Activated CD8-positive, alpha-beta T cell treated with anti-CD3 and anti-CD28 coated beads, Interleukin-2, amount 10 ng/mL, durations not matched to agents 7 days and 5 days (primary cell): ENCODE measurements around the gene GALNT10. TPM values are rescaled to one million over a fixed set of nuclear protein-coding genes. Genes with fewer than 3 reads are reported as not detected.
"Not testable (repeated sequence)": the region's sequence is repeated elsewhere in the genome, so short reads cannot be mapped to it uniquely, and the experiment has no call there.

ENCODE experiments used
- ATAC-seq: fragments of 150-1000 bp; cut with Tn5 transposase; one replicate; pipeline ENCODE4 v1.10.0; 2021; ENCODE audit warnings: moderate library complexity
- CTCF ChIA-PET: fragments of 350-600 bp; sonication (Branson Sonifier 250); formaldehyde crosslinking; loops from one replicate; lab custom pipeline; 2021; ENCODE audit warnings: antibody characterized with exemption; lab: Charles Lee
- POLR2A ChIA-PET: fragments of 350-600 bp; sonication (Branson Sonifier 250); formaldehyde crosslinking; loops from one replicate; lab custom pipeline; 2021; ENCODE audit warnings: antibody characterized with exemption; lab: Charles Lee
- DNase-seq: peaks from one replicate; pipeline ENCODE4 v3.0.0-alpha.2; 2020
- H3K27ac Mint-ChIP-seq: one replicate; pipeline ENCODE4 v1.8.0; 2021; ENCODE audit warnings: mild to moderate bottlenecking, mixed read lengths
- H3K27me3 Mint-ChIP-seq: one replicate; pipeline ENCODE4 v1.8.0; 2021; ENCODE audit warnings: low read depth, mixed read lengths
- H3K36me3 Mint-ChIP-seq: one replicate; pipeline ENCODE4 v1.8.0; 2021; ENCODE audit warnings: low read depth, mixed read lengths
- H3K4me1 Mint-ChIP-seq: one replicate; pipeline ENCODE4 v1.8.0; 2021; ENCODE audit warnings: low read depth, mixed read lengths
- H3K4me3 Mint-ChIP-seq: one replicate; pipeline ENCODE4 v1.8.0; 2021; ENCODE audit warnings: mild to moderate bottlenecking, mixed read lengths
- H3K9me3 Mint-ChIP-seq: one replicate; pipeline ENCODE4 v1.8.0; 2022; ENCODE audit warnings: mixed read lengths; ENCODE audit not compliant: insufficient read depth
- total RNA-seq, 2 experiments: library from RNA; stranded (reverse); gene quantifications; one replicate each; pipeline ENCODE4 v1.2.3, GENCODE V29; 2021

Gene GALNT10
- total RNA-seq, 2 experiments from 2014 or later = 21.6 to 23.7 TPM

GRCh38 chr5:154352960-154353548 is 162.5 kb downstream of the GALNT10 start:
- H3K27me3 Mint-ChIP-seq = no peaks in the 10 kb centered on the region
- H3K36me3 Mint-ChIP-seq = no peaks in the 10 kb centered on the region
- ATAC-seq (no peak), DNase-seq (no peak)
- POLR2A ChIA-PET = no interaction called here
- peaks cover 23% of the 10 kb centered on the region for H3K4me1 Mint-ChIP-seq
- CTCF ChIA-PET = no interaction called here
- no peak overlapping the region for H3K27ac Mint-ChIP-seq
- no peak overlapping the region for H3K4me3 Mint-ChIP-seq
- H3K9me3 Mint-ChIP-seq = no peaks in the 10 kb centered on the region

GRCh38 chr5:154355129-154355611 is 164.6 kb downstream of the GALNT10 start:
- POLR2A ChIA-PET = no interaction called here
- H3K4me3 Mint-ChIP-seq = no peak overlapping the region

GRCh38 chr5:154356020-154356655 is 165.6 kb downstream of the GALNT10 start:
- CTCF ChIA-PET = no interaction called here
- ATAC-seq = no peak
- POLR2A ChIA-PET = no interaction called here
- Mint-ChIP-seq H3K27me3 (no peaks in the 10 kb centered on the region), H3K4me3 (no peak overlapping the region), H3K27ac (no peak overlapping the region), H3K4me1 (peaks cover 18% of the 10 kb centered on the region), H3K9me3 (no peaks in the 10 kb centered on the region), H3K36me3 (no peaks in the 10 kb centered on the region)
- DNase-seq = no peak

More at GRCh38 chr5:154355129-154355611, 164.6 kb downstream of the GALNT10 start:
- H3K27me3 Mint-ChIP-seq = no peaks in the 10 kb centered on the region
- ATAC-seq (no peak), DNase-seq (no peak)
- peaks cover 20% of the 10 kb centered on the region for H3K4me1 Mint-ChIP-seq
- H3K9me3 Mint-ChIP-seq = no peaks in the 10 kb centered on the region
- CTCF ChIA-PET = no interaction called here
- H3K27ac Mint-ChIP-seq = no peak overlapping the region
- H3K36me3 Mint-ChIP-seq = no peaks in the 10 kb centered on the region

DNA sequence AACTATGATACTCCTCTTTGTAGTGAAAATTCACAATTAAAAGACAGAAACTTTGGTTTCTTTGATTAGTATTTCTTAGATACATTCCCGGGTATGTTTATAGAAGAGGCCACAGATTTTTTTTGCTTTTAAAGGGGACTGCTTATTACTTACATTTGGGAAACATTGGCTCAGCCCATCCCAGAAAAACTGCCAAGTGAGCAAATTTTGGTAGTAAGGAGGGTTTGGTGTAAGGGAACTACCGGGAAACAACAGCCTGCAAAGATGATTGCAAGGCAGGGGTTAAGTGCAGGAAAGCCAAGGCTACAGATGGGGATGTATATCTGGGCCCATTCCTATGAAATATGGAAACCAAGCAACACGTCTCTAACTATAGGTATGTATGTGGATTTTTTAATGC is 166.4 kb downstream of the GALNT10 start:
- Mint-ChIP-seq H3K27me3 (no peaks in the 10 kb centered on the region), H3K27ac (no peak overlapping the region), H3K4me1 (peaks cover 12% of the 10 kb centered on the region), H3K36me3 (no peaks in the 10 kb centered on the region), H3K9me3 (no peaks in the 10 kb centered on the region), H3K4me3 (no peak overlapping the region)
- ChIA-PET CTCF (no interaction called here), POLR2A (no interaction called here)
- ATAC-seq = no peak
- DNase-seq = no peak

GRCh38 chr5:154358516-154359220 is 168.1 kb downstream of the GALNT10 start:
- ChIA-PET POLR2A (no interaction called here), CTCF (no interaction called here)
- Mint-ChIP-seq H3K27me3 (no peaks in the 10 kb centered on the region), H3K9me3 (no peaks in the 10 kb centered on the region), H3K27ac (no peak overlapping the region), H3K36me3 (no peaks in the 10 kb centered on the region), H3K4me1 (peaks cover 11% of the 10 kb centered on the region), H3K4me3 (no peak overlapping the region)
- ATAC-seq = no peak
- no peak for DNase-seq

DNA sequence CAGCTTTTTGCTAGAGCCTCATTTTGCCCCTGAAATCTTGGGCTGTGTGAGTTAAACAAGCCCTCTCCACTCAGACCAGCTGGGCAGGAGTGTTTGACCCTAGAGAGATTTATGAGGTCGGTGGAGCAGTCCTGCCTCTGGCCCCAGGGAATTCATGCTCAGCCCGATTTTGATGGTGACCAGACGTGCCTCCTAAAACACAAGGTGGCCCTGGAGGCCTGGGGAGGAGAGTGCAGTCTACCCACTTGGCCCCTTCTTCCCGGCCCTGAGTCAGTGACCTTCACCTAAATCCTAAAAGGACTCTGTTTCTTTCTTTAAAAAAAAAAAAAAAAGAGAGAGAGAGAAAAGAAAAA is 168.7 kb downstream of the GALNT10 start:
- no peak for ATAC-seq

GRCh38 chr5:154360241-154360640 is 169.7 kb downstream of the GALNT10 start:
- POLR2A ChIA-PET, CTCF ChIA-PET, ATAC-seq, H3K4me1 Mint-ChIP-seq, H3K9me3 Mint-ChIP-seq, DNase-seq, H3K27ac Mint-ChIP-seq, H3K36me3 Mint-ChIP-seq, H3K27me3 Mint-ChIP-seq, H3K4me3 Mint-ChIP-seq: not testable (repeated sequence)

More for the DNA sequence above, 168.7 kb downstream of the GALNT10 start:
- Mint-ChIP-seq H3K4me1 (peaks cover 11% of the 10 kb centered on the region), H3K36me3 (no peaks in the 10 kb centered on the region), H3K4me3 (no peak overlapping the region), H3K27ac (no peak overlapping the region), H3K9me3 (no peaks in the 10 kb centered on the region), H3K27me3 (no peaks in the 10 kb centered on the region)
- ChIA-PET POLR2A (no interaction called here), CTCF (no interaction called here)
- no peak for DNase-seq

DNA sequence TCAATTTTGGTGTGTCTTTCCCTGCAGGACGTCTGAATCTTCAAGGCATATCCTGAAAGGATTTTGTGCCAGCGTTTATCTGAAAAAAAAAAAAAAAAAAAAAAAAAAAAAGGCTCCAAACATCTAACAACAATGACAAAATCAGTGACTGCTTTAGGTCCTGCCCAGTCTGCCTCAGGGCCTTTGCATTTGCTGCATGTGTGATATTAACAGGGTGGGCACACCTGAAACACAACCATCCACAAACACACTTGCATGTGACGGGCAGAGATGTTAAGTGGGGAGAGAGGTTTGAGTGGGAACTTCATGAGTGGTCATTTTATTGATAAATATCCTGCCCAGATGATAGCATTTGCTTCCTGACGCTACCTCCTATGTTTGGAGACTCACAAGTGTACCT is 172.9 kb downstream of the GALNT10 start:
- ChIA-PET POLR2A (no interaction called here), CTCF (no interaction called here)
- Mint-ChIP-seq H3K4me1 (no peaks in the 10 kb centered on the region), H3K27ac (no peak overlapping the region), H3K36me3 (no peaks in the 10 kb centered on the region), H3K9me3 (no peaks in the 10 kb centered on the region), H3K27me3 (no peaks in the 10 kb centered on the region), H3K4me3 (no peak overlapping the region)
- DNase-seq (no peak), ATAC-seq (no peak)

GRCh38 chr5:154364771-154365170 is 174.2 kb downstream of the GALNT10 start:
- CTCF ChIA-PET = no interaction called here
- no peaks in the 10 kb centered on the region for H3K4me1 Mint-ChIP-seq
- no peaks in the 10 kb centered on the region for H3K36me3 Mint-ChIP-seq
- no peaks in the 10 kb centered on the region for H3K27me3 Mint-ChIP-seq
- DNase-seq (no peak), ATAC-seq (no peak)
- POLR2A ChIA-PET = no interaction called here
- H3K9me3 Mint-ChIP-seq = no peaks in the 10 kb centered on the region
- no peak overlapping the region for H3K4me3 Mint-ChIP-seq
- H3K27ac Mint-ChIP-seq = no peak overlapping the region

- Mint-ChIP-seq H3K27ac (no peak overlapping the region), H3K27me3 (no peaks in the 10 kb centered on the region), H3K4me3 (no peak overlapping the region), H3K36me3 (no peaks in the 10 kb centered on the region), H3K9me3 (no peaks in the 10 kb centered on the region), H3K4me1 (no peaks in the 10 kb centered on the region)
- ChIA-PET CTCF (no interaction called here), POLR2A (interaction anchor here (1.1 kb wide), 1 partner anchor 175 kb away, joined by 4 read pairs; the partner anchor contains the start of gene GALNT10)
- DNase-seq (no peak), ATAC-seq (no peak)
Observed at GRCh38 chr5:154365823-154366222, 175.3 kb downstream of the GALNT10 start.

DNA sequence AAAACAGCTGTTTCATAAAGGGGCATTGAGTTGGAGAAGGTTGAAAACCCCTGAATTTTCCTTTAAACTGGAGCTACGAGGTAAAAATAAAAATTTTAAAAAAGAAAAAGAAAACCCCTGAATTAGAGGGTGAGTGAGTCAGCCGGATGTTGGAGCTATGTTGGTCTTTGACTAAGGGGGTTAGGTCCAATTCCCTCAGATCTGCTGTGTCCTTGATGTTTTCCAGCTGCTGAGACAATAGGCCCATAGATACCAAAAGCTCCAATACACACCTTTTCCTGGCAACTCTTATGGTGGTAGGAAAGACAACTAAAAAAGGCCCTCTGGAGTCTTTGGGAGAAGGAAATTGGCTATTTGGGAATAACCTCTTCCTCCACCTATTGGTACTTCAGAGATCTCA is 175.8 kb downstream of the GALNT10 start:
- no peak for ATAC-seq
- CTCF ChIA-PET = no interaction called here
- no peak overlapping the region for H3K27ac Mint-ChIP-seq
- no peak for DNase-seq
- H3K36me3 Mint-ChIP-seq = no peaks in the 10 kb centered on the region
- POLR2A ChIA-PET = interaction anchor here (1.1 kb wide), 1 partner anchor 176 kb away, joined by 4 read pairs; the partner anchor contains the start of gene GALNT10
- H3K9me3 Mint-ChIP-seq = no peaks in the 10 kb centered on the region
- H3K27me3 Mint-ChIP-seq = no peaks in the 10 kb centered on the region
- H3K4me3 Mint-ChIP-seq = no peak overlapping the region
- no peaks in the 10 kb centered on the region for H3K4me1 Mint-ChIP-seq

DNA sequence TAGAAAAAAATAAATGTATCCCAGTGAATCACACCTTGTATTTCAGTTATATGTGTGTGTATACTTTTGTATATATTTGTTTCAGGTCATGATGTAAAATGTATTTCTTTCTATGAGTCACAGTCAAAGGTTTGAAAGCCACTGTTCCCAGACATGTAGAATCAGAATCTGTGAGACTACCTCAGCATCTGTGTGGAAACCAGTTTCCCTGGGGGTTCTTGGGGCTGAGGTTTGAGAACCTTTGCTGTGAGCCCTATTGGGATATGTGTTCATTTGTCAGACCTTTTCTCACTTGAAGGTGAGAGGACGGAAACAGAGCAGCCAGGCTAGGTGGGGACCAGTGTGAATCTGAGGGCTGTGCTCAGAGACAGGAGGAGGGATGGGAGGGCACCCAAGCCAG is 176.6 kb downstream of the GALNT10 start:
- no peaks in the 10 kb centered on the region for H3K4me1 Mint-ChIP-seq
- H3K27ac Mint-ChIP-seq = no peak overlapping the region
- ChIA-PET CTCF (no interaction called here), POLR2A (no interaction called here)
- no peak for ATAC-seq
- no peaks in the 10 kb centered on the region for H3K9me3 Mint-ChIP-seq
- no peaks in the 10 kb centered on the region for H3K27me3 Mint-ChIP-seq
- no peak overlapping the region for H3K4me3 Mint-ChIP-seq
- DNase-seq = no peak
- no peaks in the 10 kb centered on the region for H3K36me3 Mint-ChIP-seq
